ENCODE measurements around the gene LRRC25.
"Not testable (repeated sequence)": the region's sequence is repeated elsewhere in the genome, so short reads cannot be mapped to it uniquely, and the experiment has no call there.

Gene LRRC25

DNA sequence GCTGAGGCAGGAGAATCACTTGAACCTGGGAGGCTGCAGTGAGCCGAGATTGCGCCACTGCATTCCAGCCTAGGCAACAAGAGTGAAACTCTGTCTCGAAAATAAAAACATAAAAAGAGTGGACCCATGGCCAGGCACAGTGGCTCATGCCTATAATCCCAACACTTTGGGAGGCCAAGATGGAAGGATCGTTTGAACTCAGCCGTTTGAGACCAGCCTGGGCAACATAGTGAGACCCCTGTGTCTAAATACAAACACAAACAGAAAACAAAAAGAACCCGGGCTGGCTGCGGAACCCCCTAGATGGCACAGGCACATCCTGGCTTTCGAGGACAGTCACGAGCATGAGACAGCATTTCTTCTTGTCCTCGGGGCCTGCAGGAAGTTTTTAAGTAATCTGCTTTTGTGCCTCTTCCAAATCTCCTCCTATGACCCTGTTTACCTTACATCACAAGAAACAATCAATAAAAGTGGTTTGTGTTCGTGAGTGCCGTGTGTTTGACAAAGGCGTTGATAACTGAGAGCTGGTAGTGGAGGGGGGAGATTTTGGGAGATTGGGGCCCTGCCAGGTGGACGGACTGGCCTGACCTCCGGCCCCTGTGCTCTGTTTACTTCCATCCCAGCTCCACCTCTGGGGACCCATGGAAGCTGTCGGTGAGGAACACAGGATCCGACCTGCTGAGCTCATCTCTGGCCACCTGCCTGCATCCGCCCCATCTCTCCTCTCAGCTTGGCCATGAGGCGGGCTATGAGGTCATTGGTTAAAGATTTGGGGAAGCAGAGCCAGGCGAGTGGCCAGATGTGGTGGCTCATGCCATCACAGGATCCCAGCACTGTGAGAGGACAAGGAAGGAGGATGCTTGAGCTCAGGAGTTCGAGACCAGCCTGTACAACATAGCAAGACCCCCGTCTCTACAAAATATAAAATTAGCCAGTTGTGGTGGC is 17.3 kb downstream of the LRRC25 start:
- peak; percentile 85 for DNase-seq (ENCODE audit: low spot score)

DNA sequence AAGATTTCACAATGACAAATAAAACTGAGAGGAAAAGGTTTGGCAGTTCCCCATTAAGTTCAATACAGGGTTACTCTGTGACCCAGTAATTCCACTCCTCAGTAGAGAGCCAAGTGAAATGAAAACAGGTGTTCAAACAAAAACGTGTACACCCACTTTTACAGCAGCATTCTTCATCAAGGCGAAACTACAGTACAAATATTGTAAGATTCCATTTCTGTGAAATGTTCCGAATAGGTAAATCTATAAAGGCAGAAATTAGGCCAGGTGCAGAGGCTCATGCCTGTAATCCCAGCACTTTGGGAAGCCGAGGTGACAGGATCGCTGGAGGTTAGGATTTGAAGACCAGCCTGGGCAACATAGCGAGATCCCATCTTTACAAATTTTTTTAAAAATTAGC is 20.4 kb downstream of the LRRC25 start:
- DNase-seq (ENCODE audit: low spot score) = peak; percentile 9

DNA sequence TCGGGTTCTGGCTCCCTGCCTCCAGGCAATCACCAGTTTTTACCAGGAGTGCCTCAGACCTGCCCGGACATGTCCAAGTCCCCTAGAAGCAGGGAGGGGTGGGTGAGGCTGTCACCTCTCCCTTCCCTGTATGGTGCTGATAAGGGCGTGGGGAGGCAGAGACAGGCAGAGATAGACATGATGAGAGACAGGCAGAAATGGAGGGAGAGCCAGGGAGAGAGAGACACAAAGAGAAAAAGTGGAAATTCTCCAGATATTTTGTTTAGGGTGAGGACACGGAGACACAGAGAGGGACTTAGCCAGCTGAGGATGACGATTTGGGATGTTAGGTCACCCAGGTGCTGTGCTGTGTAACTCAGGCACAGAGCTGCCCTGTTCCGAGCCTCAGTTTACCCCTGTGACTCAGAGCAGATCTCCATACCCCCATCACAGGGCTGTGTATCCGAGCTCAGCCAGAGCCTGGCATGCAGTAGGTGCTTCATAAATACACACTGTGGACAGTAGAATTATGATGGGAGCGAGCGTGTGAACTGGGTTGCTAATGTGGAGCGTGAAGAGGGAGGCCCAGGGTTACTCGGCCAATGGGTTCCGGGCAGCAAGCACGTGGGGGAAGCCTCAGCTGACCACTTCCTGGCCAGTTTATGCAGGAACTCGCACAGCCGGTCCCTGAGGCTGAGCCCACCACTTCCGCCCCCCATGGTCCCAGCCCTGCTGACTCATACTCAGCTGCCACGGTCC is 23.4 kb downstream of the LRRC25 start:
- DNase-seq (ENCODE audit: low spot score) = peak; percentile 77

- no peak for DNase-seq (ENCODE audit: low spot score)
Observed at GRCh38 chr19:18373407-18373891, 24.0 kb downstream of the LRRC25 start.

GRCh38 chr19:18368504-18369222 is 28.8 kb downstream of the LRRC25 start:
- no peak for DNase-seq (ENCODE audit: low spot score)

- no peak for DNase-seq (ENCODE audit: low spot score)
Observed at GRCh38 chr19:18366021-18366435, 31.4 kb downstream of the LRRC25 start.

DNA sequence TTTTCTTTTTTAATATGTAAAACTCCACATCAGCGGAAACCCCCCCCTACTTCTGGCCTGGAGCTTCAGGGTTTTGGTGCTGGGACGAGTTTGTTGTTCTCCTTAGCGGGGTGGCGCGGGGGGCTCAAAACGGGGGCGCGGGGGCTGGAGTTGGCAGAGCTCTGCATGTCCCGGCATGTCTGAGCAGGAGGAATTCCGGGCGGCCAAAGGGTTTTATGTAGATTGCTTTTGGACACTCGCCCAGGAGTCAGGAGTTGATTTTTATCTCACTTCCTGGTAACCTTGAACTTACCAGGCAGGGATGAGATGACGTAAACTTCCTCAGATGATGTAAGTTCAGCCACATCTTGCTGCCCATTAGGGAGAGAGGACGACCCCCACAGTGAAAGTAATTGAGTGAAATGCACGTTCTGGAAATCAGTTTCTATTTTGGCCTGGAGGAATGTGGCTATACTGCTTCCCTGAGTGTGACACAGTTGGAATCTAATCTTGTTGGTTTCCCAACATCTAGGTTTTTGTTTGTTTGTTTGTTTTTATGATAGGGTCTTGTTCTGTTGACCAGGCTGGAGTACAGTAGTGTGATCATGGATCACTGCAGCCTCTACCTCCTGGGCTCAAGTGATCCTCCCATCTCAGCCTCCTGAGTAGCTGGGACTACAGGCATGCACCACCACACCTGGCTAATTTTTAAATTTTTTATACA is 32.4 kb downstream of the LRRC25 start:
- peak; percentile 79 for DNase-seq (ENCODE audit: low spot score)

DNA sequence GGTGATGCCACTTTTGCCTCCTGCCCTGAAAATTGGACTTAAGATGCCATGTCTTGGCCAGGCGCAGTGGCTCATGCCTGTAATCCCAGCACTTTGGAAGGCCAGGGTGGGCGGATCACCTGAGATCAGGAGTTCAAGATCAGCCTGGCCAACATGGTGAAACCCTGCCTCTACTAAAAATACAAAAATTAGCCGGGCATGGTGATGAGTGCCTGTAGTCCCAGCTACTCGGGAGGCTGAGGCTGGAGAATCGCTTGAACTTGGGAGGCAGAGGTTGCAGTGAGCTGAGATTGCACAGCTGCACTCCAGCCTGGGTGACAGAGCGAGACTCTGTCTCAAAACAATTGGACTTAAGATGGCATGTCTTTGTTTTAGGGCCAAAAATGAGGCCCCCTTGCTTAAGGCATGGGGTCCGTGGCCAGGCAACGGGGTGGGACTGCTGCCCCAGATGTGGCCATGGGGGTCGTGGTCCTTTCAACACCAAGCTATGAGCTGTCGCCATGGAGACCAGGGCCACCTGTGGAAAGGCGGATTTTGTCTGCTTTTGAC is 33.1 kb downstream of the LRRC25 start:
- not testable (repeated sequence) for DNase-seq (ENCODE audit: low spot score)

- no peak for DNase-seq (ENCODE audit: low spot score)
Observed at GRCh38 chr19:18363787-18364186, 33.6 kb downstream of the LRRC25 start.

- no peak for DNase-seq (ENCODE audit: low spot score)
Observed at GRCh38 chr19:18362934-18363542, 34.4 kb downstream of the LRRC25 start.

GRCh38 chr19:18361646-18362045 is 35.8 kb downstream of the LRRC25 start:
- DNase-seq (ENCODE audit: low spot score) = no peak

DNA sequence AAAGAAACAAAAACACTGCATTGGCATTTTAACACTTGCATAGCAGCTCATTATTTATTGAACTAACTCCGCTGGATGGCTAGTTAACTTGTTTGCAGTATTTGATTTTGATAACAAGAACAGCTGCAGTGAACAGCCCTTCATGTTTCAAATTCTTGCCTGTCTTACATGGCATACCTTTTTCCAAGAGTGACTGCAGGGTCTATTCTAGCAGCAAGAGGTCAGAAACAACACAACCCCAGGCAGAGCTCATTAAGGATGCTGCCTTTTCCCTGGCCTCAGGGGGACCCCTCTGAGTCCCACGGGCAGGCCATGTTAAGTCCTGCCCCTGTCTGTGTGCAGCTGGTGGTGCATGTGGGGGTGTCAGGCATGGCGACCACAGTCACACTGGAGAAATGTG is 40.4 kb downstream of the LRRC25 start:
- DNase-seq (ENCODE audit: low spot score) = no peak

GRCh38 chr19:18354743-18355142 is 42.7 kb downstream of the LRRC25 start:
- DNase-seq (ENCODE audit: low spot score) = not testable (repeated sequence)

GRCh38 chr19:18353378-18354005 is 43.9 kb downstream of the LRRC25 start:
- DNase-seq (ENCODE audit: low spot score) = no peak

DNA sequence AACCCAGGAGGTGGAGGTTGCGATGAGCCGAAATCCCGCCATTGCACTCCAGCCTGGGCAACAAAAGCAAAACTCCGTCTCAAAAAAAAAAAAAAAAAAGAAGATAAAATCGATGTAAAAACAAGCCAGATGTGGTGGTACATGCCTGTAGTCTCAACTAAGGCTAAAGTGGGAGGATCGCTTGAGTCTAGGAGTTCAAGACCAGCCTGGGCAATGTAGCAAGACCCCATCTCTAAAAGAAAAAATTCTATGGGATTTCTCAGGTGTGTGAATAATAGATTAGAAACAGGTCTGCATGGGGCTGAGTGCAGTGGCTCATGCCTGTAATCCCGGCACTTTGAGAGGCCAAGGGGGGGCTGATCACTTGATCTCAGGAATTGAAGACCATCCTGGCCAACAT is 45.9 kb downstream of the LRRC25 start:
- no peak for DNase-seq (ENCODE audit: low spot score)

DNA sequence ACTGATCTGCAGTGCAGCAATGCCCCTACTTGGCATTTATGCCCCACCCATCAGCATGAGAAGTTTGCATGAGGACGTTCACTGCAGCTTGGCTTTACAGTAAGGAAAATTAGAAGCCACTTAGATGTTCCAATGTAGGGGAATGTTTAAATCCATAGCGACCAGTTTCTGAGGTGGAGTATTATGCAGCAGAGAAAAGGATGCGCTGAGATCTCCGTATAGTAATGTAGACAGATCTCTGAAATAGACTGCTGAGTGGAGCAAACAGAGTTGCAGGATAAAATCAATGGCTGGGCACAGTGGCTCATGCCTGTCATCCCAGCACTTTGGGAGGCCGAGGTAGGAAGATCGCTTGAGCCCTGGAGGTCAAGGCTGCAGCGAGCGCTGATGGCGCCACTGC is 46.9 kb downstream of the LRRC25 start:
- no peak for DNase-seq (ENCODE audit: low spot score)

DNA sequence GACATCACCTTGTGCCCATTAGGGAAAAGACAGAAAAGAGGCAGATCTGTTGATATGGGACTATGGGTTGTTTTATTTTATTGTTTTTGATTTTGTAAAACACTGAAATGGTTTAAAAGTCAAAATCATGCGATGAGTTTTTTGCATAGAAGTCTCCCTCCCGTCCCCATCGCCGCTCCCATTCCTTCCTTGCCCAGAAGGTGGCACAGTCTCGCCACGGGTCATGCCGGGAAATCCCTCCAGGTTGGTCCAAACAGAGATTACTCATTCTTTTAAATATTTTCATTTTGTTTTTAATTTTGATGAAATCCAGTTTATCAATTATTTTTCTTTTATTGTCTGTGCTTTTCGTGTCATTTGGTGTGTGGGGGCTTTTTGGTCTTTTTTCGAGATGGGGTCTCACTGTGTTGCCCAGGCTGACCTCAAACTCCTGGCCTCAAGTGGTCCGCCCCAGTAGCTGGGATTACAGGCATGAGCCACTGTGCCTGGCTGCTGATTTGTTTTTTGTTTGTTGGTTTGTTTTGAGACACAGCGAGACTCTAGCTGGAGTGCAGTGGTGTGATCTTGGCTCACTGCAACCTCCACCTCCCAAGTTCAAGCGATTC is 47.8 kb downstream of the LRRC25 start:
- DNase-seq (ENCODE audit: low spot score) = peak; percentile 80

DNA sequence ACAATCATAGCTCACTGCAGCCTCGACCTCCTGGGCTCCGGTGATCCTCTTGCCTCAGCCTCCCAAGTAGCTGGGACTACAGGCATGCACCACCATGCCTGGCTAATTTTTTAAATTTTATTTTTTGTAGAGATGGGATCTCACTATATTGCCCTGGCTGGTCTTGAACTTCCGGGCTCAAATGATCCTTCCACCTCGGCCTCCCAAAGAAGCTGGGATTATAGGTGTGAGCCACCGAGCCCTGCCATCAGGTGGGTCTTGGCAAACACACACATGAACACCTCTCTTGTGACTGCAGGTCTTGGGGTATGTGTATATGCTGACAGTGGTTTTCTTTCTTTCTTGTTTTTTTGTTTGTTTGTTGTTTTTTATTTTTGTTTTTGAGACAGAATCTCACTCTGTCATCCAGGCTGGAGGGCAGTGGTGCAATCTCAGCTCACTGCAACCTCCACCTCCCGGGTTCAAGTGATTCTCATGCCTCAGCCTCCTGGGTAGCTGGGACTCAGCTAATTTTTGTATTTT is 48.5 kb downstream of the LRRC25 start:
- not testable (repeated sequence) for DNase-seq (ENCODE audit: low spot score)

DNA sequence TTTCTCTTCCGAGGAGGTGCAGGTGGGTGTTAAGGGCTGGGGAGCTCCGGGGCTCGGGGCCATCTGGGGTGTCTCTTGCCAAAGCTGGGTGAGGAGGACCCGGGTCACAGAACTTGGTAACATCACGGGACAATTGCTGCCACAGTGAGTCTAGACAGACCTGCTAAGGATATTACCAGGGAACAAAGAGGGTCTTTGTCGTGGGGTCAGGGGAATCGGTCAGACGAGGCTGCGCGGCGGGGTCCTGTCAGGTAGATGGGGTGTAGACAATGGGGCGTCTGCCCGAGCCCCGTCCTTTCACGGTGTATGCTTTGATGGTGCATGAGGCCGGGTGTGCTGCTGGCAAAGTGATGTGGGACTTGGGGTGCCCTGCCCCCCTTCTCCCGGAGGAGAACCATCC is 49.3 kb downstream of the LRRC25 start:
- no peak for DNase-seq (ENCODE audit: low spot score)

- DNase-seq (ENCODE audit: low spot score) = no peak
Observed at GRCh38 chr19:18346091-18346490, 51.3 kb downstream of the LRRC25 start.
